Bronchial epithelial cell (primary cell): Measurements from ENCODE around the gene FMN1. TPM values are rescaled to one million over a fixed set of nuclear protein-coding genes. Genes with fewer than 3 reads are reported as not detected.

Experiments used
- DNase-seq: peaks from one replicate; pipeline ENCODE4 v3.0.0-alpha.2; 2010; ENCODE audit warnings: low read depth
- FAIRE-seq: peaks from 2 replicates; lab custom pipeline; 2011; peaks lifted over from hg19 to GRCh38; lab: Jason Lieb, UNC
- H3K27me3 ChIP-seq: 2 replicates; pipeline ENCODE4 v1.5.1; 2011; ENCODE audit warnings: low read length; ENCODE audit not compliant: control insufficient read depth, insufficient read depth
- H3K36me3 ChIP-seq: 2 replicates; pipeline ENCODE4 v1.5.1; 2011; ENCODE audit warnings: low read length; ENCODE audit not compliant: control insufficient read depth, insufficient read depth
- H3K4me3 ChIP-seq: 2 replicates; pipeline ENCODE4 v1.5.1; 2011; ENCODE audit warnings: mild to moderate bottlenecking, low read depth, low read length, control low read depth
- total RNA-seq: library from RNA; depleted of rRNA; stranded (reverse); fragments of >200 nt; gene quantifications from 2 replicates; pipeline ENCODE4 v1.2.1, GENCODE V29; 2014
- TF ChIP-seq, protein P1 (sequence below): IDR thresholded peaks from 2 replicates; pipeline ENCODE4 v1.5.1; 2011; ENCODE audit warnings: mild to moderate bottlenecking, moderate library complexity, low read length, control low read depth, inconsistent platforms; ENCODE audit not compliant: insufficient read depth, severe bottlenecking

FMN1 gene
- total RNA-seq, 1 donor from 2014 or later, result 1.6 TPM

DNA sequence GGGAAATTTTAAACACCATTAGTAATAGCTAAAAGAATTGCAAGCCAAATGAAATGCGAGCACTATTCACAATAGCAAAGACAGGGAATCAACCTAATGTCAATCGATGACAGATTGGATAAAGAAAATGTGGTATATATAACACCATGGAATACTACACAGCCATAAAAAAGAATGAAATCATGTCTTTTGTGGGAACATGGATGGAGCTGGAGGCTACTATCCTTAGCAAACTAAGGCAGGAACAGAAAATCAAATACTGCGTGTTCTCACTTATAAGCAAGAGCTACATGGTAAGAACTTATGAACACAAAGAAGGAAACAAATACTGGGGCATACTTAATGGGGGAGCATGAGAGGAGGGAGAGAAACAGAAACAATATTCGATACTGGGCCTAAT, 85.2 kb downstream of the FMN1 start:
- H3K27me3 ChIP-seq, result no peaks in the 10 kb centered on the region
- no peak for FAIRE-seq
- TF ChIP-seq, protein P1, sequence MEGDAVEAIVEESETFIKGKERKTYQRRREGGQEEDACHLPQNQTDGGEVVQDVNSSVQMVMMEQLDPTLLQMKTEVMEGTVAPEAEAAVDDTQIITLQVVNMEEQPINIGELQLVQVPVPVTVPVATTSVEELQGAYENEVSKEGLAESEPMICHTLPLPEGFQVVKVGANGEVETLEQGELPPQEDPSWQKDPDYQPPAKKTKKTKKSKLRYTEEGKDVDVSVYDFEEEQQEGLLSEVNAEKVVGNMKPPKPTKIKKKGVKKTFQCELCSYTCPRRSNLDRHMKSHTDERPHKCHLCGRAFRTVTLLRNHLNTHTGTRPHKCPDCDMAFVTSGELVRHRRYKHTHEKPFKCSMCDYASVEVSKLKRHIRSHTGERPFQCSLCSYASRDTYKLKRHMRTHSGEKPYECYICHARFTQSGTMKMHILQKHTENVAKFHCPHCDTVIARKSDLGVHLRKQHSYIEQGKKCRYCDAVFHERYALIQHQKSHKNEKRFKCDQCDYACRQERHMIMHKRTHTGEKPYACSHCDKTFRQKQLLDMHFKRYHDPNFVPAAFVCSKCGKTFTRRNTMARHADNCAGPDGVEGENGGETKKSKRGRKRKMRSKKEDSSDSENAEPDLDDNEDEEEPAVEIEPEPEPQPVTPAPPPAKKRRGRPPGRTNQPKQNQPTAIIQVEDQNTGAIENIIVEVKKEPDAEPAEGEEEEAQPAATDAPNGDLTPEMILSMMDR, result no peak
- no peak overlapping the region for H3K4me3 ChIP-seq
- H3K36me3 ChIP-seq, result no peaks in the 10 kb centered on the region
- no peak for DNase-seq

DNA sequence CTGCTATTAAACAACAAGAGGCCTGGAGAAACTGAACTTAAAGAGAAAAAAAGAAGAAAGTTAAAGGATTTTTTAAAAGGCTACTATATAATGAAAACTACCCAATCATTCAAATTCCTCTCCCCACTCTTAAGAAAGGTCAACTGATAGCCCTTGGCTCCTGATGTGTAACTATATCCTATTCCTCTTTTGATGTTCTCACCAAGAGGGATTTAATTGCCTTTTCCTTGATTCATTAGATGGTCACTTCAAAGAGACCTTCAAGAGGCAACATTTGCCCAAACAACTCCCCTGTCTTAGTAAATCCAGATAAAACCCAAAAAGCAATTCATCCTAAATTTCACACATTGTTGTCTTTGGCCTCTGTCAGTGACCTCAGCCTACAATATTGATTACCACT, 86.0 kb downstream of the FMN1 start:
- TF ChIP-seq, protein P1, result no peak
- Histone ChIP-seq H3K4me3 (no peak overlapping the region), H3K27me3 (no peaks in the 10 kb centered on the region), H3K36me3 (no peaks in the 10 kb centered on the region)
- DNase-seq (no peak), FAIRE-seq (no peak)

DNA sequence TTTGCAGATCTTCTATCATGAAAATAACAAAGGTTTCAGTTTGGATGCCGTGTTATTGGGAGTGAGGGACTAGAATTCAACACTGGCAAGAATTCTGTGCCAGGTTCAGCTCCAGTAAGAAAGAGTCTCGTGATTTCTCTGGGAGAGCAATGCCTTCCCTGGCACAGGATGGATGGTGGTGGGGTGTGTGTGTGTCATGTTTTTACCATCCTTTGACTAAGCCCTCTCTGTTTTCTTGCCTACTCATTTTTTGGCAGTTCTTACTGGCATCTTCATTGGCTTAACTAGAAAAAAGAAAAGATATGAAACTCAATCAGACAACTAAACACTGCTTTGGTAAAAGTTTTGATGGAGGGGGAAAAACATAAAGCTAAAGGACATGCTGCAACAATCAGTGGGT, 86.6 kb downstream of the FMN1 start:
- DNase-seq (no peak), FAIRE-seq (no peak)
- Histone ChIP-seq H3K4me3 (no peak overlapping the region), H3K36me3 (no peaks in the 10 kb centered on the region), H3K27me3 (no peaks in the 10 kb centered on the region)
- TF ChIP-seq, protein P1, result no peak

DNA sequence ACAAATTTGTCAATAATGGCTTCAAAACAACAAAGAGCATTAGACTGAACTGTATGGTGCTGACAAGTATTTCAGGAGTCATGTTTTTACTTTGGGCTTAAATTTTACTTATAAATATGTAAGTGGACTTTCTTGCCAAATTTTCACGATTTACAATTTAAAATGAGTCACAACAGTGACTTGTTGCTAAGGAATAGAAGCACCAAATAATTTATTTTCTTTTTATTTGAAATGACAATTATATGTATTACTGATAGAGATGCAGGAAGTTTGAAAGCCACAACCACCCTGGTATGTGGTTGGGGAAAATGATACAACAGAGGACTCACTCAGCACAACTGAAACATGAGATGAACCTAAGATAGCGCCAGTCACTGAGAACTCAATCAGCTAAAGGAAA, 90.3 kb downstream of the FMN1 start:
- H3K4me3 ChIP-seq, result no peak overlapping the region
- DNase-seq (peak; percentile 63), FAIRE-seq (no peak)
- H3K36me3 ChIP-seq, result no peaks in the 10 kb centered on the region
- TF ChIP-seq, protein P1, result no peak
- H3K27me3 ChIP-seq, result no peaks in the 10 kb centered on the region

DNA sequence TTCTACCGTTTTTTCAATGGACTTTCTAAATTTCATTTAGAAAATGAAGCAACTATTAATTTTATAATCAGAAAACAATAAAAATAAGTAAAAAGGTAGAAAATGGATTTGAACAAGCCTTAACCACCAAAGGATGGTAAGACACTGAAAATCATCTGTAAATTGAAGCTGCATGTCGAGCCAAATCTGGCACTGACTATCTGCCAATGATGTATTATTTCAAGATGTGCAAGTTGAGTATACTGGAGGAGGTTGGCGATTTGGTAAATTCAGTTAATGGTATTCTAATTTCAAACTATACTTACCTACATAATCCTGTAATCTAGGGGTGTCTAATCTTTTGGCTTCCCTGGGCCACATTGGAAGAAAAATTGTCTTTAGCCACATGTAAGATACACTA, 93.5 kb downstream of the FMN1 start:
- FAIRE-seq, result no peak
- Histone ChIP-seq H3K27me3 (no peaks in the 10 kb centered on the region), H3K4me3 (no peak overlapping the region), H3K36me3 (no peaks in the 10 kb centered on the region)
- TF ChIP-seq, protein P1, result no peak
- DNase-seq, result no peak

DNA sequence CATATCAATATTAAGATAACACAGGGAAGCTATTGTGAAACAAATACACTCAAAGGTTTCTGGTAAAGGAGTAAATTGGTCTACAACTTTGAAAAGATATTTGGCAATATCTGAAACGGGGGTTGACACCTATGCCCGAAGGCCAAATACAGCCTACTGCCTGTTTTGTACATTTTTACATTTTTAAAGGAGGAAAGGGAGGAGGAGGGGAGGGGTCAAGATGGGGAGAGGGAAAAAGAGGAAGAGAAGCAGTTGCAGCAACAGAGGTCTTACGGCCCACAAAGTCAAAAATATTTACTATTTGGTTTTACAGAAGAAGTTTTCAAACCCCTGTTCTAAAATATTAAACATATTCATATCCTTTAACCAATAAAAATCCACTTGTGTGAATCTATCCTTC, 94.2 kb downstream of the FMN1 start:
- Histone ChIP-seq H3K36me3 (no peaks in the 10 kb centered on the region), H3K4me3 (no peak overlapping the region), H3K27me3 (no peaks in the 10 kb centered on the region)
- DNase-seq (no peak), FAIRE-seq (no peak)
- TF ChIP-seq, protein P1, result no peak
